ENCODE data around the gene KISS1R.

The KISS1R gene

DNA sequence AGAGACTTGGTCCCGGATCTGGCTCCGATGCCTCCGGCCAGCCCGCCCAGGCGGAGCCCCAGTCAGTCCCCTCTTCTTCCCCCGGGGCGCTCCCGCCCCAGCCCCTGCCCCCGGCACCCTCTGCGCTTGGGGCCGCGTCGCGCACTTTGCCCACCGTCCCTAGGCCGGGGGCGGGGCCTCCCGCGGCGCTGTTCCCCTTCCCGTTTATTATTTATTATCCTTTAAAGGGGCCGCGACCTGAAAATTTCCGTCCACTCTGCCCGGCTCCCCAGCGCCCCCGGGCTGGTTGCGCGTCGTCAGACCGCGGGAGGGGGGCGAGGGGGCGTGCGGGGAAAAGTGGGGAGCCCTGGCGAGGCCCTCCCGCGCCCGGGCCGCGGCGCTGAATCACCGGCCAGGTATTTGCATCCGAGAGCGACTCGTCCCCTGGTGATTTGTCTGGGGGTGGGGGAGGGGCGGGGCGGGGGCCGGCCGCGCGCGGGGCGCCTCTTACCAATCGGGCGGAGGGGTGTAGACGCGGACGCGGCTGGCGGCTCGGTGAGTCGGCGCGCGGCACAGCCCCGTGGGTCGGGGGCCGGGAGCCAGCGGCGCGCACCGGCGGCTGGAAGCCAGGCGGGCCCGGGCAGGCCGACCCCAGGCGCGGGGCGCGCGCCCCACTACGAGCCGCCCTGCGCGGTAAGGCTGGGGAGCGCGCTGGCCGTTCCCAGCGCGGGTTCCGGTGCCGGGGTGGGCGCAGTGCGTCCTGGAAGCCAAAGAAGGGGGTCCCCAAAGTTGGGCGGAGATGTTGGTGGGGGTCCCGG, 8.6 kb downstream of the KISS1R start, which contains the start of gene ARID3A (continued):
- TF ChIP-seq ZNF404 (tag by site-specific recombination; IDR thresholded peaks at IDR 0.05) (no peak), ZNF433 (tag by site-specific recombination; IDR thresholded peaks at IDR 0.05; ENCODE audit: low read depth) (no peak), SP3 (tag by site-specific recombination; IDR thresholded peaks at IDR 0.05) (peak; percentile 71), TSHZ1 (tag by site-specific recombination; IDR thresholded peaks at IDR 0.05; ENCODE audit: borderline replicate concordance) (no peak), EGR2 (tag by site-specific recombination; IDR thresholded peaks at IDR 0.05; ENCODE audit: low read depth) (peak; percentile 9; the same call in 1 of the 2 replicates), ZFHX2 (tag by site-specific recombination; conservative IDR thresholded peaks at IDR 0.05) (peak; percentile 38), ZNF292 (tag by site-specific recombination; IDR thresholded peaks at IDR 0.05; ENCODE audit: borderline replicate concordance, low read depth) (no peak), ZNF791 (tag by site-specific recombination; IDR thresholded peaks at IDR 0.05) (no peak), ZNF121 (tag by site-specific recombination; IDR thresholded peaks at IDR 0.05) (0 out of 2 replicates have a peak, but pooled peaks have one; percentile 13)
- TF ChIP-seq, protein P1, sequence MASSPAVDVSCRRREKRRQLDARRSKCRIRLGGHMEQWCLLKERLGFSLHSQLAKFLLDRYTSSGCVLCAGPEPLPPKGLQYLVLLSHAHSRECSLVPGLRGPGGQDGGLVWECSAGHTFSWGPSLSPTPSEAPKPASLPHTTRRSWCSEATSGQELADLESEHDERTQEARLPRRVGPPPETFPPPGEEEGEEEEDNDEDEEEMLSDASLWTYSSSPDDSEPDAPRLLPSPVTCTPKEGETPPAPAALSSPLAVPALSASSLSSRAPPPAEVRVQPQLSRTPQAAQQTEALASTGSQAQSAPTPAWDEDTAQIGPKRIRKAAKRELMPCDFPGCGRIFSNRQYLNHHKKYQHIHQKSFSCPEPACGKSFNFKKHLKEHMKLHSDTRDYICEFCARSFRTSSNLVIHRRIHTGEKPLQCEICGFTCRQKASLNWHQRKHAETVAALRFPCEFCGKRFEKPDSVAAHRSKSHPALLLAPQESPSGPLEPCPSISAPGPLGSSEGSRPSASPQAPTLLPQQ (tag by site-specific recombination; IDR thresholded peaks at IDR 0.05) = peak; percentile 51

DNA sequence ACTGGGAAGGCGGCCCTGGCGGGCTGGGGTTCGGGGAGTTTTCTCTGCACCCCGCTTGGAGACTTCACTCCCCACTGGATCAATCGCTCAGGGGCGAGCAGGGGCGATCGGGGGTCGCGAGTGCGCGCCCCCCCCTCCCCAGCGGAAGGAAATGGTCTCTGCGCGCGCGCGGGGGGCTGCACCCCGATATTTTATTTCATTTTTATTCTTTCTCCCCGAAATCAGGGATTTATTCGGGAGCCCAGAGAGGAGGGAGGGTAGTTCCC, 9.1 kb downstream of the KISS1R start:
- peak overlapping the region; percentile 82; the same call in 1 of the 2 replicates for H3K27ac ChIP-seq (ENCODE audit: extremely low read depth, low read depth, low read length)
- peak overlapping the region; percentile 83 for H3K4me3 ChIP-seq (ENCODE audit: low read depth, low read length)
- H3K9me3 ChIP-seq (ENCODE audit: control insufficient read depth, insufficient read depth, low read depth, low read length) = no peaks in the 10 kb centered on the region
- H3K4me1 ChIP-seq (ENCODE audit: control insufficient read depth, insufficient read depth, low read length) = no peaks in the 10 kb centered on the region; the same call in 1 of the 2 replicates
- peaks cover 0 to 19% of the 10 kb centered on the region in 2 experiments; a peak in 2 of 3 replicates for H3K36me3 ChIP-seq (ENCODE audit: control insufficient read depth in 2 of 2, insufficient read depth in 1 of 2, low read length in 2 of 2)
- CTCF ChIA-PET = no interaction called here
- POLR2A ChIA-PET = no interaction called here
- TF ChIP-seq ZBTB10 (tag by site-specific recombination; IDR thresholded peaks at IDR 0.05) = peak; percentile 92
- no peak for TF ChIP-seq ZNF645 (tag by site-specific recombination; IDR thresholded peaks at IDR 0.05)
- TF ChIP-seq ZNF658 (tag by site-specific recombination; IDR thresholded peaks at IDR 0.05) = no peak
- TF ChIP-seq ZNF623 (tag by site-specific recombination; IDR thresholded peaks at IDR 0.05) = no peak
- TF ChIP-seq, protein P2, sequence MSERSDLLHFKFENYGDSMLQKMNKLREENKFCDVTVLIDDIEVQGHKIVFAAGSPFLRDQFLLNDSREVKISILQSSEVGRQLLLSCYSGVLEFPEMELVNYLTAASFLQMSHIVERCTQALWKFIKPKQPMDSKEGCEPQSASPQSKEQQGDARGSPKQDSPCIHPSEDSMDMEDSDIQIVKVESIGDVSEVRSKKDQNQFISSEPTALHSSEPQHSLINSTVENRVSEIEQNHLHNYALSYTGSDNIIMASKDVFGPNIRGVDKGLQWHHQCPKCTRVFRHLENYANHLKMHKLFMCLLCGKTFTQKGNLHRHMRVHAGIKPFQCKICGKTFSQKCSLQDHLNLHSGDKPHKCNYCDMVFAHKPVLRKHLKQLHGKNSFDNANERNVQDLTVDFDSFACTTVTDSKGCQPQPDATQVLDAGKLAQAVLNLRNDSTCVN (tag by site-specific recombination; optimal IDR thresholded peaks at IDR 0.05) = peak; percentile 46
- TF ChIP-seq PRDM1 (tag by site-specific recombination; IDR thresholded peaks at IDR 0.05) = no peak
- TF ChIP-seq ZNF561 (tag by site-specific recombination; IDR thresholded peaks at IDR 0.05; ENCODE audit: borderline replicate concordance) = no peak
- TF ChIP-seq, protein P3, sequence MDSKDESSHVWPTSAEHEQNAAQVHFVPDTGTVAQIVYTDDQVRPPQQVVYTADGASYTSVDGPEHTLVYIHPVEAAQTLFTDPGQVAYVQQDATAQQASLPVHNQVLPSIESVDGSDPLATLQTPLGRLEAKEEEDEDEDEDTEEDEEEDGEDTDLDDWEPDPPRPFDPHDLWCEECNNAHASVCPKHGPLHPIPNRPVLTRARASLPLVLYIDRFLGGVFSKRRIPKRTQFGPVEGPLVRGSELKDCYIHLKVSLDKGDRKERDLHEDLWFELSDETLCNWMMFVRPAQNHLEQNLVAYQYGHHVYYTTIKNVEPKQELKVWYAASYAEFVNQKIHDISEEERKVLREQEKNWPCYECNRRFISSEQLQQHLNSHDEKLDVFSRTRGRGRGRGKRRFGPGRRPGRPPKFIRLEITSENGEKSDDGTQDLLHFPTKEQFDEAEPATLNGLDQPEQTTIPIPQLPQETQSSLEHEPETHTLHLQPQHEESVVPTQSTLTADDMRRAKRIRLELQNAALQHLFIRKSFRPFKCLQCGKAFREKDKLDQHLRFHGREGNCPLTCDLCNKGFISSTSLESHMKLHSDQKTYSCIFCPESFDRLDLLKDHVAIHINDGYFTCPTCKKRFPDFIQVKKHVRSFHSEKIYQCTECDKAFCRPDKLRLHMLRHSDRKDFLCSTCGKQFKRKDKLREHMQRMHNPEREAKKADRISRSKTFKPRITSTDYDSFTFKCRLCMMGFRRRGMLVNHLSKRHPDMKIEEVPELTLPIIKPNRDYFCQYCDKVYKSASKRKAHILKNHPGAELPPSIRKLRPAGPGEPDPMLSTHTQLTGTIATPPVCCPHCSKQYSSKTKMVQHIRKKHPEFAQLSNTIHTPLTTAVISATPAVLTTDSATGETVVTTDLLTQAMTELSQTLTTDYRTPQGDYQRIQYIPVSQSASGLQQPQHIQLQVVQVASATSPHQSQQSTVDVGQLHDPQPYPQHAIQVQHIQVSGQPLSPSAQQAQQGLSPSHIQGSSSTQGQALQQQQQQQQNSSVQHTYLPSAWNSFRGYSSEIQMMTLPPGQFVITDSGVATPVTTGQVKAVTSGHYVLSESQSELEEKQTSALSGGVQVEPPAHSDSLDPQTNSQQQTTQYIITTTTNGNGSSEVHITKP (tag by site-specific recombination; IDR thresholded peaks at IDR 0.05) = 0 out of 2 replicates have a peak, but pooled peaks have one; percentile 20
- TF ChIP-seq, protein P4, sequence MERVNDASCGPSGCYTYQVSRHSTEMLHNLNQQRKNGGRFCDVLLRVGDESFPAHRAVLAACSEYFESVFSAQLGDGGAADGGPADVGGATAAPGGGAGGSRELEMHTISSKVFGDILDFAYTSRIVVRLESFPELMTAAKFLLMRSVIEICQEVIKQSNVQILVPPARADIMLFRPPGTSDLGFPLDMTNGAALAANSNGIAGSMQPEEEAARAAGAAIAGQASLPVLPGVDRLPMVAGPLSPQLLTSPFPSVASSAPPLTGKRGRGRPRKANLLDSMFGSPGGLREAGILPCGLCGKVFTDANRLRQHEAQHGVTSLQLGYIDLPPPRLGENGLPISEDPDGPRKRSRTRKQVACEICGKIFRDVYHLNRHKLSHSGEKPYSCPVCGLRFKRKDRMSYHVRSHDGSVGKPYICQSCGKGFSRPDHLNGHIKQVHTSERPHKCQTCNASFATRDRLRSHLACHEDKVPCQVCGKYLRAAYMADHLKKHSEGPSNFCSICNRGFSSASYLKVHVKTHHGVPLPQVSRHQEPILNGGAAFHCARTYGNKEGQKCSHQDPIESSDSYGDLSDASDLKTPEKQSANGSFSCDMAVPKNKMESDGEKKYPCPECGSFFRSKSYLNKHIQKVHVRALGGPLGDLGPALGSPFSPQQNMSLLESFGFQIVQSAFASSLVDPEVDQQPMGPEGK (tag by site-specific recombination; IDR thresholded peaks at IDR 0.05) = no peak

All from HEK293 (cell line).